ENCODE data around the gene TANGO2. TPM values are rescaled to one million over a fixed set of nuclear protein-coding genes. Genes with fewer than 3 reads are reported as not detected.

TANGO2 gene, protein sequence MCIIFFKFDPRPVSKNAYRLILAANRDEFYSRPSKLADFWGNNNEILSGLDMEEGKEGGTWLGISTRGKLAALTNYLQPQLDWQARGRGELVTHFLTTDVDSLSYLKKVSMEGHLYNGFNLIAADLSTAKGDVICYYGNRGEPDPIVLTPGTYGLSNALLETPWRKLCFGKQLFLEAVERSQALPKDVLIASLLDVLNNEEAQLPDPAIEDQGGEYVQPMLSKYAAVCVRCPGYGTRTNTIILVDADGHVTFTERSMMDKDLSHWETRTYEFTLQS
- 28.1 and 32.5 TPM in 2 replicates for total RNA-seq

DNA sequence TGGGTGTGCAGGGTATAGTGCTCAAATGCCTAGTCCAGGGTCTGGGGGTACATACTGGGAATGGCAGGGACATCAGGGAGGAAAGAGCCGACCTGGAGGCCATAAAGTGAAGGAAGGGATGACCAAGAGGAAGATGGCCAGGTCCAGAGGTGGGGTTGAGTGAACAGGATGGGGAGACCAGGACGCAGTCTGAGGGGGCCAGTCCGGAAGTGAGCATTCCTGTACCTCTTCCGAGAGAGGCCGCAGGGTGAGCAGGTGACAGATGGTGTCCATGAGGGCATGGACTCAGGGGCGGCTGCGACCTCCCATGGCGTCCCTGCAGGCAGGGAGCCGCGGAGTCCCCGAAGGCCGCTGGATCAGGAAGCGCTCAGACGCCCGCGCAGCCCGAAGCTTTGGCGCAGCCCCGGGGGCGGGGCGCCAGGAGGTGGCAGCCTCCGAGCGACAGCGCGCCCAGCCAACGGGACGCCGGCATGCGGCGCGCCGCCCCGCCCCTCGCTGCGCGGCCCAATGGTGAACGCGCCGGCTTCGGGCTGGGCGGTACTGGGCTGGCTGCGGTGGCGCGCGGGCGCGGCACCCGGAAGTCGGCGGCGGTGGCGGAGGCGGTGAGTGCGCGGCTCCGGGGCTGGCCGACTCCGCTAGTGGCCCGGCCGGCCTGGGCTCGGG is at the start of gene TANGO2:
Gene TANGO2, plus strand, starts transcription at position 578 of the 663 bp plus-strand sequence. CDS start 15,689 bp downstream, outside the sequence.

DNA sequence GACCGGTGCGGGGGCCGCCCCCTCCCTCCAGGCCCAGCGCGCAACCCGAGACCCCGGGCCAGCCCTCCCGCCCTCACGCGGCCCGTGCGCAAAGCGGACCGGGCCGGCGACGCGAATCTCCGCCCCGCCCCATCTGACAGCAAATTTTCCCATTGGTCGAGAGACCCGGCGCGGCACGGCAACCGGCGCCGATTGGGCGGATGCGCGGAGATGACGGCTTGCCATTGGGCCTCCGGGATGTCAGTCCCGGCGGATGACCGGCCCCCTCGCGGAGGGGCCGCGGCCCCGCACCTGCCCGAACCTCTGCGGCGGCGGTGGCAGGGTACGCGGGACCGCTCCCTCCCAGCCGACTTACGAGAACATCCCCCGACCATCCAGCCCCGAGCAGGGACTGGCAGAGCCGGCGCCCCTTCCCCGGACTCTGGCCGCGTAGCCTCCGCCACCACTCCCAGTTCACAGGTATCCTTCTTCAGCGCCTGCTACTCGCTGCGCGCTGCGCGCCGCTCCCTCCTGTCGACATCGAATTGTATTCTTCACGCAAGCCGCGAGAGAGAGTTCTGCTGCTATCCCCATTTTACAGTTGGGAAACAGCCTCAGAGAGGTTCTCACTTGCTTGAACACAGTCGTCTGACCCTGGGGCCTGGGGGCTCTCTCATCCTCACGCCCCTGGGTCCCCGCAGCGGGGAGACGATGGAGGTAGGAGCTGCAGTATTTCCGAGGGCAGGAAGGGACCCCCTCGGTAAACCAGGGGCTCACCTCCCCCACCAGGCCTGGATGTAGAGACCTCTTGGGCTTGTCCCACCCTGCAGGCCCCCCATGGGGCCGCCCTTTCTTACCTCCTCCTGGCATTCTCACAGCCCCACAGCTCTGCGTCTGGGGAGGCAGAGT is 3.9 kb upstream of the TANGO2 start, which contains the start of gene ARVCF:
Gene ARVCF, minus strand, starts transcription at position 90 of the 888 bp plus-strand sequence. CDS start 26,029 bp downstream, outside the sequence.

DNA sequence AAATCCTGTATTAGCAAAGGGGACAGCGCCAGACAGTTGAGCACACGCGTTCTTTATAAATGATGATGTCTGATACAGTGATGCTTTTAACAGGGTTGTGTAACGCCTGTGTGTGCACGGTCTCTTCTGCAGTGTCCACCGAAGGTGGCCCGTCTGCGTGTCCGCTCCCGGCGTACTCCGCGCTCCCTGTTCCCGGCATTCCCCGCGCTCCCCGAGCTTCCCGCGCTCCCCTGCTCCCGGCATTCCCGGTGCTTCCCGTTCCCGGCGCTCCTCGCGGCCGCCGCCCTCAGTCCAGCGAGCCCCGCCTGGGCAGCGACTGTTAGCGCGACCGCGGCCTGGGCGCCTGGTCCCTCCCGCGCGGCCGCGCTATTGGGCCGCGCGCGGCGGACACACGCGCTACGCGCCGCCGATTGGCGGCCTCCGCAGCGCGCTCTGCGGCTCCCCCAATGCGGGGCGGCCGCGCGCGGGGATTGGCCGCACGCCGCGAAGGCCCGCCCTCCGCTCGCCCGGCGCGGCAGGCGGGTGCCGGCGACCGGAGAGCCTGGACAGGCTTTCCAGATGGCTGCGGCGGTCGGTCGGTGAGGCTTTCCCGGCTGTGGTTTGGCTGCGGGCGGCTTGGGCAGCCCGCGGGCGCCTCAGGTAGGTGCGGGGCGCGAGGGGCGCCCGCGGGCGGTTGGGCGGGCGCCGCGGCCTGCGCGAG is 59.0 kb downstream of the TANGO2 start, which contains the start of gene DGCR8:
Gene DGCR8, plus strand, starts transcription at position 497 of the 700 bp plus-strand sequence. CDS start 5,723 bp downstream, outside the sequence.

DNA sequence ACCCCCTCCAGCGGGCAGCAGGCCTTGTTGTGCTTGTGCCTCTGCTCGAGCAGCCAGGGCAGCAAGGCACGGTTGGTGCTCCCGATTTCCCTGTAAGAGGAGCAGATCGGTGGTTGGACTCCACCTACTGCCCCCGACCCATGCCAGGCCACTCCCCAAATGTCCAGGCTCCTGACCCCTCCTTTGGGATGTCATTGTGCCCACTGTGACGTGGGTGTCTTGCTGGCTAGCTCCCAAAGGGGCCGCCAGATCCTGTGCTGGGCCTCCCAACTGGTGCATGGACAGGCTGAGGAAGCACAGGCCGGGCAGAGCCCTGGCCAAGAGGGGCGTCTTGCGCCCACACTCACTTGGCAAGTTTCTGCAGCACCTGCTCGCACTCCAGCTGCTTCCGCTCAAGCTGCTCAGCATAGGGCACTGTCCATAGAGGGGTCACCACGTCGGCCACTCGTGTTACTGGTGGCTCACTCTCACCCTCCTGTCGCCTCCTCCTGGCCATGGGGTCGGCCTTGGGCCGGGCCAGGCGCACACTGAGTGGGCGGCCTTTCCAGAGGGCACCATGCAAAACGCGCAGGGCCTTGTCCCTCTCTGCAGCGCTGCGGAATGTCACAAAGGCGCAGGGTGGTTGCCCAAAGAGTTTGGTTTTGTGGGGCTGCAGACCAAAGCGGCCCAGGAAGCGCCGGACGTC is 94.9 kb downstream of the TANGO2 start, which contains the start of gene RANBP1:
Gene RANBP1, plus strand, starts transcription at position 414 of the 685 bp plus-strand sequence. Its CDS starts 81 bp downstream, at position 495.

Other genes with a start within 250 kb of the TANGO2 start
- 4.2 and 4.3 TPM in 2 replicates for gene GNB1L, start 166.2 kb upstream of the TANGO2 start, total RNA-seq
- gene RTL10, start 166.2 kb upstream of the TANGO2 start, total RNA-seq, result 3.6 and 5.1 TPM in 2 replicates
- gene COMT, start 79.3 kb upstream of the TANGO2 start, total RNA-seq, result 131 and 234 TPM in 2 replicates
- 18.6 and 21.9 TPM in 2 replicates for gene TXNRD2, start 79.3 kb upstream of the TANGO2 start, total RNA-seq
- gene ARVCF, start 4.3 kb upstream of the TANGO2 start, total RNA-seq, result 9.1 and 10.7 TPM in 2 replicates
- gene DGCR8, start 59.1 kb downstream of the TANGO2 start, total RNA-seq, result 26.3 and 33.0 TPM in 2 replicates
- 91.0 and 101 TPM in 2 replicates for gene RANBP1, start 95.0 kb downstream of the TANGO2 start, total RNA-seq
- gene TRMT2A, start 96.1 kb downstream of the TANGO2 start, total RNA-seq, result 41.6 and 42.6 TPM in 2 replicates
- gene ZDHHC8, start 110.7 kb downstream of the TANGO2 start, total RNA-seq, result 3.5 and 7.5 TPM in 2 replicates
- gene CCDC188, start 129.9 kb downstream of the TANGO2 start, total RNA-seq, result not detected in 2 replicates
- gene RTN4R, start 247.2 kb downstream of the TANGO2 start, total RNA-seq, result 0.32 TPM in 1 of 2 replicates, not detected in the other